GM18873 (cell line): ENCODE results near the gene NR5A2.
A peak's percentile ranks its signal among the peaks of the same experiment; 100 is the strongest.

Experiments used
- ATAC-seq: cut with Tn5 transposase; IDR thresholded peaks from one replicate; pipeline ENCODE4 v1.9.1; 2021; ENCODE audit warnings: mild to moderate bottlenecking, moderate library complexity, moderate number of reproducible peaks; ENCODE audit not compliant: unreplicated experiment, low FRiP score

The NR5A2 gene

GRCh38 chr1:200062143-200062542 is 34.6 kb downstream of the NR5A2 start:
- no peak for ATAC-seq

GRCh38 chr1:200072636-200073285 is 45.3 kb downstream of the NR5A2 start:
- peak; percentile 95 for ATAC-seq

- ATAC-seq = no peak
Observed at GRCh38 chr1:200073286-200073637, 45.8 kb downstream of the NR5A2 start.

GRCh38 chr1:200075522-200075921 is 48.0 kb downstream of the NR5A2 start:
- no peak for ATAC-seq

GRCh38 chr1:200075938-200076546 is 48.5 kb downstream of the NR5A2 start:
- ATAC-seq = no peak

GRCh38 chr1:200079232-200079940 is 51.9 kb downstream of the NR5A2 start:
- ATAC-seq = no peak

GRCh38 chr1:200081151-200081968 is 53.9 kb downstream of the NR5A2 start:
- no peak for ATAC-seq

- no peak for ATAC-seq
Observed at GRCh38 chr1:200081969-200082245, 54.4 kb downstream of the NR5A2 start.

- ATAC-seq = no peak
Observed at GRCh38 chr1:200082329-200082728, 54.8 kb downstream of the NR5A2 start.

GRCh38 chr1:200090252-200091159 is 63.0 kb downstream of the NR5A2 start:
- no peak for ATAC-seq

GRCh38 chr1:200095057-200095577 is 67.6 kb downstream of the NR5A2 start:
- no peak for ATAC-seq

- ATAC-seq = no peak
Observed at GRCh38 chr1:200096774-200097173, 69.3 kb downstream of the NR5A2 start.

GRCh38 chr1:200099040-200099439 is 71.5 kb downstream of the NR5A2 start:
- no peak for ATAC-seq

GRCh38 chr1:200103966-200104583 is 76.6 kb downstream of the NR5A2 start:
- ATAC-seq = no peak

- no peak for ATAC-seq
Observed at GRCh38 chr1:200107004-200107470, 79.5 kb downstream of the NR5A2 start.

GRCh38 chr1:200108659-200109058 is 81.1 kb downstream of the NR5A2 start:
- ATAC-seq = no peak

- ATAC-seq = no peak
Observed at GRCh38 chr1:200112290-200112689, 84.8 kb downstream of the NR5A2 start.

- no peak for ATAC-seq
Observed at GRCh38 chr1:200115532-200115931, 88.0 kb downstream of the NR5A2 start.

- no peak for ATAC-seq
Observed at GRCh38 chr1:200116324-200116723, 88.8 kb downstream of the NR5A2 start.
